Stimulated activated effector memory CD8-positive, alpha-beta T cell treated with anti-CD3 and anti-CD28 coated beads, Interleukin-12 subunit alpha, Interleukin-12 subunit beta, amount 100 ng/mL, for 72 hours (primary cell): ENCODE data around the gene AMY2A.
"Not testable (repeated sequence)": the region's sequence is repeated elsewhere in the genome, so short reads cannot be mapped to it uniquely, and the experiment has no call there.

Experiments used
- ATAC-seq: fragments of 150-1000 bp; cut with Tn5 transposase; 2 replicates; pipeline ENCODE4 v1.10.0; 2021
- DNase-seq, 2 donors: peaks; one replicate each; pipeline ENCODE4 v3.0.0; 2021 to 2022; ENCODE audit warnings: low spot score in 2 of 2
- H3K27ac Mint-ChIP-seq: one replicate; pipeline ENCODE4 v1.8.0; 2022; ENCODE audit warnings: mild to moderate bottlenecking, mixed read lengths
- H3K36me3 Mint-ChIP-seq: one replicate; pipeline ENCODE4 v1.8.0; 2022; ENCODE audit warnings: mild to moderate bottlenecking, mixed read lengths
- H3K4me1 Mint-ChIP-seq: one replicate; pipeline ENCODE4 v1.8.0; 2022; ENCODE audit warnings: mixed read lengths
- H3K4me3 Mint-ChIP-seq: one replicate; pipeline ENCODE4 v1.8.0; 2022; ENCODE audit warnings: mild to moderate bottlenecking, mixed read lengths
- H3K9me3 Mint-ChIP-seq: one replicate; pipeline ENCODE4 v1.8.0; 2022; ENCODE audit warnings: mixed read lengths

The AMY2A gene

DNA sequence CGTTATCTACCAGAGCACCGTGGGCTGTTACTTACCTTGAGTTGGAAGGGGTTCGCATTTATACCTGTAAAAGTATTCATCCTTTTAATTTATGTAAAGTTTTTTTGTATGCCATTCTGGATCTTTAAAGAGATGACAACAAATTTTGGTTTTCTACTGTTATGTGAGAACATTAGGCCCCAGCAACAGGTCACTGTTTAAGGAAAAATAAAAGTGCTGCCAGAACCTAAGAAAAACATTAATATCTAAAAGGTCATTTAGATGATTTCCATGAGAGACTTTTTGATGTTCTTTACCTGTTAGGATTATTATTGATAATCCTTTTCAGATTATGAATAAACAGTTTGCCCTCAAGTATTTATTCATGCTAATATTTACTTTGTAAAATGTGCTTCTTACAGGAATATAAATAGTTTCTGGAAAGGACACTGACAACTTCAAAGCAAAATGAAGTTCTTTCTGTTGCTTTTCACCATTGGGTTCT, at the start of gene AMY2A:
AMY2A (plus strand) TSS at position 434 of the 484 bp plus-strand sequence; CDS start at position 448, 14 bp downstream.
- H3K27ac Mint-ChIP-seq, H3K4me3 Mint-ChIP-seq, DNase-seq, ATAC-seq, H3K9me3 Mint-ChIP-seq, H3K36me3 Mint-ChIP-seq, H3K4me1 Mint-ChIP-seq: not testable (repeated sequence)

DNA sequence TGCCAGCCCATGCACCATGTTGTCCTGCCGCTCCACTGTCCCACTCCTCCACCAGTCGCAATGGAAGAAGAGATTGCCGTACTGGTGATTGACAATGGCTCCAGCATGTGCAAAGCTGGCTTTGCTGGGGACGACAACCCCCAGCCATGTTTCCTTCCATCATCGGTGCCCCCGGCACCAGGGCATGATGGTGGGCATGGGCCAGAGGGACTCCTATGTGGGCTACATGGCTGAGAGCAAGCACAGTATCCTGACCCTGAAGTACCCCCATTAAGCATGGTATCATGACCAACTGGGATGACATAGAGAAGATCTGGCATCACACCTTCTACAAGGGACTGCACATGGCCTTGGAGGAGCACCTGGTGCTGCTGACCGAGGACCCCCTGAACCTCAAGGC, 47.7 kb upstream of the AMY2A start:
- Mint-ChIP-seq H3K27ac (no peak overlapping the region), H3K4me1 (no peaks in the 10 kb centered on the region), H3K36me3 (no peaks in the 10 kb centered on the region), H3K4me3 (no peak overlapping the region), H3K9me3 (no peaks in the 10 kb centered on the region)
- no peak for DNase-seq
- no peak for ATAC-seq

GRCh38 chr1:103571289-103571688, 45.9 kb upstream of the AMY2A start, which contains the start of gene AMY2B:
AMY2B (plus strand) TSS chr1:103571589; CDS start chr1:103571603, 14 bp downstream.
- not testable (repeated sequence) for DNase-seq, H3K36me3 Mint-ChIP-seq, H3K4me3 Mint-ChIP-seq, H3K27ac Mint-ChIP-seq, ATAC-seq, H3K9me3 Mint-ChIP-seq, H3K4me1 Mint-ChIP-seq

DNA sequence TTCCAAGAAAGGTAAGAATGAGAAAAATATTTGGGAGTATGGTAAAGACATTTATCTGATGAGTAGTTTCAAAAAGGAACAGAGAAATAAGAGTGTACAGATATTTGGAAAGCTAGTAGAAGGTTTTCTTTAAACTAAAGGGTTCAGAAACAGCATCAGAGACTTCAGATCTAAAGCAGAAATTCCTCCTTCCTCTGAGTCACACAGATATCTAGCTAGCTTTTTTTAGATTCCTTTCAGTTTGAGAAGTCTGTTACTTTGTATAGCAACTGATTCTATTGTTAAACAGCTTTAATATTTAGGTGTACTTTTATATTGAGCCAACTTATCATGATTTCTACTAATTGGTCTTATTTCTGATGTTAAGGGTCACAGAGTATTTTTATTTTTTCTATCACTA, 41.2 kb upstream of the AMY2A start:
- no peaks in the 10 kb centered on the region for H3K36me3 Mint-ChIP-seq
- H3K4me1 Mint-ChIP-seq, result no peaks in the 10 kb centered on the region
- no peaks in the 10 kb centered on the region for H3K9me3 Mint-ChIP-seq
- no peak overlapping the region for H3K27ac Mint-ChIP-seq
- ATAC-seq, result no peak
- no peak for DNase-seq
- no peak overlapping the region for H3K4me3 Mint-ChIP-seq

- H3K4me1 Mint-ChIP-seq, H3K27ac Mint-ChIP-seq, H3K9me3 Mint-ChIP-seq, DNase-seq, H3K36me3 Mint-ChIP-seq, H3K4me3 Mint-ChIP-seq, ATAC-seq: not testable (repeated sequence)
These were observed 40.4 kb upstream of the AMY2A start for GRCh38 chr1:103576784-103577183.

DNA sequence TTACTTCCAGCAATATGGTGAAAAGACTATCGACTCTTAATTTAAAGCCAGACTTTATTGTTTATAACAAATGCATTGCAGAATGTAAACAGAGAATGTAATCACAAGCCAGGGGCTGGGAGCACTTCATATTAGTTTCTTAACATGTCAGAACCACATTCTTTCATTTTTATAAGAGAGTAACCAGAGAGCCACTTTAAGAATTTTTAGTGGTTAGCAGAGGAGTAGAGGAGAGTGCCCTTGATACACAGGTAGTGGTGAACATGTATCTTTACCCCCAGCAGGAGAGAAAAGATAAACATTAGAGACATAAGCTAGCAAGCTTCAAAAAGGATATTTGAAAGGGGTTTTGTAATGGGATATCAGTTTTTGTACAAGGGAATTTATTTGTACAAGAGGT, 34.8 kb upstream of the AMY2A start:
- Mint-ChIP-seq H3K36me3 (no peaks in the 10 kb centered on the region), H3K4me1 (no peaks in the 10 kb centered on the region), H3K4me3 (no peak overlapping the region), H3K9me3 (no peaks in the 10 kb centered on the region), H3K27ac (no peak overlapping the region)
- ATAC-seq (no peak), DNase-seq (no peak)

- Mint-ChIP-seq H3K4me3 (no peak overlapping the region), H3K4me1 (no peaks in the 10 kb centered on the region), H3K36me3 (no peaks in the 10 kb centered on the region), H3K27ac (no peak overlapping the region), H3K9me3 (peaks cover 2% of the 10 kb centered on the region)
- DNase-seq, result no peak
- ATAC-seq, result no peak
These were observed 33.3 kb upstream of the AMY2A start for GRCh38 chr1:103583887-103584286.

GRCh38 chr1:103584537-103584936, 32.7 kb upstream of the AMY2A start:
- Mint-ChIP-seq H3K27ac (no peak overlapping the region), H3K4me1 (no peaks in the 10 kb centered on the region), H3K9me3 (peaks cover 2% of the 10 kb centered on the region), H3K36me3 (no peaks in the 10 kb centered on the region), H3K4me3 (no peak overlapping the region)
- DNase-seq, result no peak
- no peak for ATAC-seq

GRCh38 chr1:103602740-103603139, 14.5 kb upstream of the AMY2A start:
- not testable (repeated sequence) for ATAC-seq, H3K4me1 Mint-ChIP-seq, H3K4me3 Mint-ChIP-seq, H3K9me3 Mint-ChIP-seq, DNase-seq, H3K36me3 Mint-ChIP-seq, H3K27ac Mint-ChIP-seq

- Mint-ChIP-seq H3K27ac (no peak overlapping the region), H3K9me3 (peaks cover 2% of the 10 kb centered on the region), H3K4me3 (no peak overlapping the region), H3K4me1 (no peaks in the 10 kb centered on the region), H3K36me3 (no peaks in the 10 kb centered on the region)
- no peak for DNase-seq
- ATAC-seq, result no peak
These were observed 865 bp upstream of the AMY2A start for GRCh38 chr1:103616362-103616761.

DNA sequence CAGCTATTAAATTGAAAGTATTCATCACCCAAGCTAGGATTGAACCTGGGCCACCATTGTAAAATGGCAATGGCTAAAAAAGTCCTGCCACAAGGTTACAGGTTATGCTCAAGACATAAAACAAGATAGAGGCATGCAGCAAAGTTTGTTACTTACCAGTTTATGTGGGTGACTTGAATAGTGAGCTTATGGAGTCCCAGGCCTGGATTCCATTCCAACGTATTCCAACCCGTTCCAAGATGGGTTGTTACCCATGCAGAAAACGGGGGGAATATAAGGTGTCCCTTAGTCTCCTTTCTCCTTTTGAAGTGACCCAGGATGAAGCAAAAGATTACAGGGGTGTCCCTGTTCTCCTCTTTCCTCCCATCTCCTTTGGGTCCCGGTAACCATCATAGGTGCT, 10.2 kb downstream of the AMY2A start:
- not testable (repeated sequence) for ATAC-seq, H3K9me3 Mint-ChIP-seq, DNase-seq, H3K4me1 Mint-ChIP-seq, H3K36me3 Mint-ChIP-seq, H3K4me3 Mint-ChIP-seq, H3K27ac Mint-ChIP-seq

- H3K9me3 Mint-ChIP-seq, DNase-seq, H3K27ac Mint-ChIP-seq, H3K4me1 Mint-ChIP-seq, H3K36me3 Mint-ChIP-seq, ATAC-seq, H3K4me3 Mint-ChIP-seq: not testable (repeated sequence)
These were observed 24.0 kb downstream of the AMY2A start for GRCh38 chr1:103641194-103641593.

- ATAC-seq, DNase-seq, H3K36me3 Mint-ChIP-seq, H3K4me1 Mint-ChIP-seq, H3K27ac Mint-ChIP-seq, H3K9me3 Mint-ChIP-seq, H3K4me3 Mint-ChIP-seq: not testable (repeated sequence)
These were observed 26.7 kb downstream of the AMY2A start for GRCh38 chr1:103643908-103644307.

- H3K36me3 Mint-ChIP-seq, ATAC-seq, H3K4me1 Mint-ChIP-seq, H3K27ac Mint-ChIP-seq, H3K9me3 Mint-ChIP-seq, H3K4me3 Mint-ChIP-seq, DNase-seq: not testable (repeated sequence)
These were observed 33.1 kb downstream of the AMY2A start for GRCh38 chr1:103650305-103650704.

GRCh38 chr1:103650889-103651288, 33.7 kb downstream of the AMY2A start:
- H3K36me3 Mint-ChIP-seq, H3K4me3 Mint-ChIP-seq, H3K27ac Mint-ChIP-seq, H3K4me1 Mint-ChIP-seq, H3K9me3 Mint-ChIP-seq, DNase-seq: not testable (repeated sequence)
- ATAC-seq, result peak; percentile 17

DNA sequence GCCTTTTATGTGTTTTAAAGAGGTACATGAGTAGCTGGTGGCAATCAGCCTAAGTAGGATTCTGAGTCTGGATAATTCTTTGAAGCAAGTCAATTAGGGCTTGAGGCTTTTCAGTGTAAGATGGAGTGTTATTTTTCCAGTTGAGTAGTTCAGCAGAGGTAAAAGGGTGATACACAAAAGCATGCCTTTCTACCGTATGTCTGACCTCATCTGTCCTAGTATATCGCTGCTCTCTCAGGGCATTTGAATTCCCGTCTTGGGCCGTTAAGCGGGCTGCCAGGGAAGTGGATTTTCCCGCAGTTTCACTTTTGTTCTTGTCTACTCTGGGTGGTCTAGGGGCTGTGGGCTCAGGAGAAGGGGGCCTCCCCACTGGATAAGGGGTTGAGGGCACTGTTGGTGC, 36.9 kb downstream of the AMY2A start:
- not testable (repeated sequence) for H3K4me1 Mint-ChIP-seq

DNA sequence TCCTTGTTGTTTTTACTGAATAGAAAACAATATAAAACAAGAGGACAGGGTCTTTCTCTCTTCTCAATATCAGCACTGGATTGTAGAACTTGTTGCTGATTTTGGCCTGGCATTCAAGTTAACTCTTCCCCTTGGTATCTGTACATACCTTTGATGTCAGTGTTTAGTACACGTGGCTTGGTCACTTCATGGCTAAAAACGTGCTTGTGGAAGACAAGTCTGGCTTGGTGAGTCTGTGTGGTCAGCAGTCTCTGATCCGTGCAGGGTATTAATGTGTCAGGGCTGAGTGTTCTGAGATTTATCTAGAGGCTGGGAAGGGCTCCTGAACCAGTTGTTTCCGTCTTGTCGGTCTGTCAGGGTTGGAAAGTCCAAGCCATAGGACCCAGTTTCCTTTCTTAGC, 38.2 kb downstream of the AMY2A start, which contains the start of gene AMY1A:
AMY1A (plus strand) TSS at position 301 of the 400 bp plus-strand sequence. CDS start 571 bp downstream, outside the sequence.
- H3K36me3 Mint-ChIP-seq, H3K4me3 Mint-ChIP-seq, ATAC-seq, H3K9me3 Mint-ChIP-seq, DNase-seq, H3K27ac Mint-ChIP-seq, H3K4me1 Mint-ChIP-seq: not testable (repeated sequence)

More for the DNA sequence above, 36.9 kb downstream of the AMY2A start:
- H3K36me3 Mint-ChIP-seq, H3K4me3 Mint-ChIP-seq, DNase-seq, H3K27ac Mint-ChIP-seq, H3K9me3 Mint-ChIP-seq: not testable (repeated sequence)
- ATAC-seq, result peak; percentile 6
